Gastroesophageal sphincter (tissue), 3 donors: ENCODE results near the gene ANG.

ENCODE experiments used
- EP300 ChIP-seq: sonication (generic); formaldehyde crosslinking; IDR thresholded peaks from one replicate; pipeline ENCODE4 v1.6.1; 2017; ENCODE audit warnings: antibody characterized with exemption, mild to moderate bottlenecking
- POLR2A ChIP-seq, 2 donors: fragments of 450-650 bp; IDR thresholded peaks; one replicate each; pipeline ENCODE4 v1.6.1; 2017; ENCODE audit warnings: antibody characterized with exemption in 2 of 2, mild to moderate bottlenecking in 2 of 2, moderate library complexity in 1 of 2
- POLR2AphosphoS5 ChIP-seq: sonication (generic); formaldehyde crosslinking; IDR thresholded peaks from one replicate; pipeline ENCODE4 v1.6.1; 2017; ENCODE audit warnings: antibody characterized with exemption
- TF ChIP-seq, protein P1 (sequence below), 4 experiments: fragments of 200-600 bp in 2 of 4; fragments of 450-650 bp in 2 of 4; sonication (generic) in 1 of 4; IDR thresholded peaks; one replicate each; pipeline ENCODE4 v1.5.1; 2017 to 2019; ENCODE audit warnings: antibody characterized with exemption in 4 of 4, mild to moderate bottlenecking in 2 of 4, moderate library complexity in 2 of 4

DNA sequence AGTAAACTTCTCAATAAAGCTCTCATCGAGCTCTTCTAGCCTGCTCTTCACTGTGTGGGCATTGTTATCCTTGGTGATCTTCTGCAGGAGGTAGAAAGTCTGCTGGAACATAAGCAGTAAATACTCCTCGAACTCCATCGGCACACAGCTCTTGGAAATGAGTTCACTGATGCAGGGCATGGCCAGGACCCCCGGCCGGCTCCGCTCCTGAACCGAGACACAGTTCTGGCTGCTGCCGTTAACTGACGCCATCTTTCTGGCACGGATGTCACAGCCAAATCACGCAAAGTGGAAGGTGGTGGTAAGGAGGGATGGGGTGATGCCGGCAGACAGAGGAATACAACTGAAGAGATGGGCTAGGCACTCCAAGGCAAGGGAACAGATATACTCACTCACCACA lies 33.5 kb downstream of the ANG start:
- TF ChIP-seq, protein P1, sequence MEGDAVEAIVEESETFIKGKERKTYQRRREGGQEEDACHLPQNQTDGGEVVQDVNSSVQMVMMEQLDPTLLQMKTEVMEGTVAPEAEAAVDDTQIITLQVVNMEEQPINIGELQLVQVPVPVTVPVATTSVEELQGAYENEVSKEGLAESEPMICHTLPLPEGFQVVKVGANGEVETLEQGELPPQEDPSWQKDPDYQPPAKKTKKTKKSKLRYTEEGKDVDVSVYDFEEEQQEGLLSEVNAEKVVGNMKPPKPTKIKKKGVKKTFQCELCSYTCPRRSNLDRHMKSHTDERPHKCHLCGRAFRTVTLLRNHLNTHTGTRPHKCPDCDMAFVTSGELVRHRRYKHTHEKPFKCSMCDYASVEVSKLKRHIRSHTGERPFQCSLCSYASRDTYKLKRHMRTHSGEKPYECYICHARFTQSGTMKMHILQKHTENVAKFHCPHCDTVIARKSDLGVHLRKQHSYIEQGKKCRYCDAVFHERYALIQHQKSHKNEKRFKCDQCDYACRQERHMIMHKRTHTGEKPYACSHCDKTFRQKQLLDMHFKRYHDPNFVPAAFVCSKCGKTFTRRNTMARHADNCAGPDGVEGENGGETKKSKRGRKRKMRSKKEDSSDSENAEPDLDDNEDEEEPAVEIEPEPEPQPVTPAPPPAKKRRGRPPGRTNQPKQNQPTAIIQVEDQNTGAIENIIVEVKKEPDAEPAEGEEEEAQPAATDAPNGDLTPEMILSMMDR (IDR thresholded peaks at IDR 0.05) = no peak
- TF ChIP-seq POLR2AphosphoS5 (no peak), POLR2A (IDR thresholded peaks at IDR 0.05) (no peak), EP300 (no peak)
